ENCODE results near the gene RYR3. TPM values are rescaled to one million over a fixed set of nuclear protein-coding genes. Genes with fewer than 3 reads are reported as not detected.

Gene RYR3
- total and polyA plus RNA-seq, 4 donors, result 13.0 to 33.6 (median 20.0) TPM

DNA sequence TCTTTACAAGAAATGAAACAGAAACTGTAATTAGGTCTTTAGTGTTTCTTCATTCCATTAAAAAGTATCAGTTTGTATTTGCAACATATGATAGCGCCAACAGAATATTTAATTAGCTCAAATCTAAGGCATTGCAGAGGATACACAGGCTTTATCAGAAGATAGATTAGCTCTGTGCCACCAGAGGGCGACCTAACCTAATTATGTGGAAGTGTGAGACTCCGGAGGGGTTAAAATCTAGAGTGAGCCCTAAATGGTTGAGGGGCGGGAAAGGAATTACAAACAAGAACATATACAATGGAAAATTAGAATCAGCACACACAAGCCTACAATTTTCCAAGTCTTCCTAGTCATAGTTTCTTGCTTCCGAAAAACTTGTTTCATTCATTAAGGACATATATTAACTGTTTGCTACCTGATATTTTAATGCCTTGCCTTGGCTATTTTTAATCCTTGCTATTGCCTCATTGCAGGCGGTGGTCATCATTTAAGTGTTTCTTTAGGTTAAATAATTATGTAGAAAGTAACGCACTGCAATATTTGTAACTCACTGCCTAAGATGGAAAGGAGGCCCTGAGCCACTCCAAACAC, 18.0 kb upstream of the RYR3 start:
- no CpG with 5 or more reads among the region's 7 CpGs for WGBS (ENCODE audit: insufficient coverage)
- Histone ChIP-seq H3K9me3 (ENCODE audit: control insufficient read depth, insufficient read depth, low read length) (no peaks in the 10 kb centered on the region), H3K27me3 (ENCODE audit: control insufficient read depth, insufficient read depth, low read length) (no peaks in the 10 kb centered on the region), H3K36me3 (ENCODE audit: control insufficient read depth, insufficient read depth, low read length) (no peaks in the 10 kb centered on the region), H3K4me1 (ENCODE audit: control insufficient read depth, insufficient read depth, low read length) (peaks cover 5% of the 10 kb centered on the region), H3K4me3 (ENCODE audit: low read depth, low read length) (no peak overlapping the region), H3K27ac (ENCODE audit: low read depth, low read length) (no peak overlapping the region)
- DNase-seq (ENCODE audit: low read depth in 4 of 6, low spot score in 6 of 6), result peak in 5 of 6 donors; percentile 59 to 96 (median 76)

DNA sequence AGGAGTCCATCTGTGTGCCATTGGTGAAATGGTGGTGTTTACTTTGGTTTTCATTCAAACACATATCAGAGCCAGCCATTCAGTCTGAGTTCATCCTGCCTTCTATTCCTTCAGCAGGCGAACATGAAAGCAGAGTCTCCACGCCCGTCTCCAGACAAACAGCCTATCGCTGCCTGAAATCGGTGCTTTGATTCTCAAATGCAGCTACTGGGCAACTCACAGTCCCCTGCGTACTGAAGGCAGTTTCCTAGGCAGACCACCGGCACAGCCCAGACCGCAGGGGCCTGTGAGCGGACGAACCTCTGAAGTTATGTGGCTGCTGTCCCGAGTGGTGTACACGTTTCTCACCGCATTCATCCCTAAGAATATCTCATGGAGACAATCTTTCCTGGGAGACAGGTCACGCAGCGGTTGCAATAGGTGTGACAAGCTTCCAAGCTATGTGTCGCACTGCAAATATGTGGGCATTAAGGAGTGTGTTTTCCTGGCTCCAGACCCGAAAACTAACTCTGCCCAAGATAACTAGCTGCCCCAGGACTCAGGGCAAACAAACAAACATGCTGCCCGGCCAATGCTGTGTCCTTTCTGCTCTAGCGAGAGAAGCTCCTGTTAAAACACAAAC, 16.9 kb upstream of the RYR3 start:
- Histone ChIP-seq H3K4me1 (ENCODE audit: control insufficient read depth, insufficient read depth, low read length) (peaks cover 5% of the 10 kb centered on the region), H3K27ac (ENCODE audit: low read depth, low read length) (no peak overlapping the region), H3K36me3 (ENCODE audit: control insufficient read depth, insufficient read depth, low read length) (no peaks in the 10 kb centered on the region), H3K9me3 (ENCODE audit: control insufficient read depth, insufficient read depth, low read length) (no peaks in the 10 kb centered on the region), H3K4me3 (ENCODE audit: low read depth, low read length) (peak overlapping the region; percentile 14), H3K27me3 (ENCODE audit: control insufficient read depth, insufficient read depth, low read length) (no peaks in the 10 kb centered on the region)
- WGBS (ENCODE audit: insufficient coverage), result 25% methylated on average over 7 of the region's 19 CpGs
- DNase-seq (ENCODE audit: low read depth in 4 of 6, low spot score in 6 of 6), result peak in 2 of 6 donors; percentile 46 to 47

DNA sequence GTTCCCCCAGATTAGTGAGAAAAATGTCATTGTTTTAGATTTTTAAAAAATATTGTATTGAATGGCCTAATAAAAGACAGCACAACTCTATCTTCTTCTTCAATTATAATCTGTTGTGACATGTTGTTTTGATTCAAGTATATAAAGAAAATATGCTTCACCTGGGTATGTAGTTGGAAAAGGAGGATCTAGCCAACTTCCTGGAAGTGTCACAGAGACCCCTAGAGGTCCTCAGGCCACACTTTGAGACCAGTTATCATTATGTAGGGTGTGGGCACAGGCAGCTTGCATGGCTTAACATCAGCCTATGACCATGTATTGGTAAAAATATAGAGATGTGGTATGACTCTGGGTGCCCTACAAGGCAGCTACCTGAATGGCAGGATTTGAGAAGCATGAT, 14.7 kb upstream of the RYR3 start:
- DNase-seq (ENCODE audit: low read depth in 4 of 6, low spot score in 6 of 6), result no peak
- Histone ChIP-seq H3K27me3 (ENCODE audit: control insufficient read depth, insufficient read depth, low read length) (no peaks in the 10 kb centered on the region), H3K27ac (ENCODE audit: low read depth, low read length) (no peak overlapping the region), H3K4me3 (ENCODE audit: low read depth, low read length) (no peak overlapping the region), H3K9me3 (ENCODE audit: control insufficient read depth, insufficient read depth, low read length) (no peaks in the 10 kb centered on the region), H3K36me3 (ENCODE audit: control insufficient read depth, insufficient read depth, low read length) (no peaks in the 10 kb centered on the region), H3K4me1 (ENCODE audit: control insufficient read depth, insufficient read depth, low read length) (peaks cover 5% of the 10 kb centered on the region)

DNA sequence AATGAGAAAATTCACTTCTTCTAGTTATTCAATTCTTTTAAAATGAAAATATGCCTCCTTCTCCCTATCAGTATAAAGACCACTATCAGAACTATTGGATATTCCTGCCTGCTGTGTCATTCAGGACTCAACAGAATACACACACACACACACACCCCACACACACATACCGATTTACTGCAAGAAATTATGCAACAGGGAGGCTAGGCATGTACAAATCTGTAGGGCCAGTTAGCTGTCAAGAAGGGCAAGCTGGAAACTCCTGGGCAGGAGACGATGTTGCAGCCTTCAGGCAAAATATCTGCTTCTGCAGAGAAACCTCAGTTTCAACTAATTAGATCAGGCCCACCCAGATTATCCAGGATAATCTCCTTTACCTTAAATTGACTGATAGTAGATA, 13.9 kb upstream of the RYR3 start:
- 73% methylated on average over 2 of the region's 2 CpGs for WGBS (ENCODE audit: insufficient coverage)
- H3K4me3 ChIP-seq (ENCODE audit: low read depth, low read length), result no peak overlapping the region
- H3K9me3 ChIP-seq (ENCODE audit: control insufficient read depth, insufficient read depth, low read length), result no peaks in the 10 kb centered on the region
- DNase-seq (ENCODE audit: low read depth in 4 of 6, low spot score in 6 of 6), result no peak
- H3K27me3 ChIP-seq (ENCODE audit: control insufficient read depth, insufficient read depth, low read length), result no peaks in the 10 kb centered on the region
- peaks cover 5% of the 10 kb centered on the region for H3K4me1 ChIP-seq (ENCODE audit: control insufficient read depth, insufficient read depth, low read length)
- H3K36me3 ChIP-seq (ENCODE audit: control insufficient read depth, insufficient read depth, low read length), result no peaks in the 10 kb centered on the region
- no peak overlapping the region for H3K27ac ChIP-seq (ENCODE audit: low read depth, low read length)

DNA sequence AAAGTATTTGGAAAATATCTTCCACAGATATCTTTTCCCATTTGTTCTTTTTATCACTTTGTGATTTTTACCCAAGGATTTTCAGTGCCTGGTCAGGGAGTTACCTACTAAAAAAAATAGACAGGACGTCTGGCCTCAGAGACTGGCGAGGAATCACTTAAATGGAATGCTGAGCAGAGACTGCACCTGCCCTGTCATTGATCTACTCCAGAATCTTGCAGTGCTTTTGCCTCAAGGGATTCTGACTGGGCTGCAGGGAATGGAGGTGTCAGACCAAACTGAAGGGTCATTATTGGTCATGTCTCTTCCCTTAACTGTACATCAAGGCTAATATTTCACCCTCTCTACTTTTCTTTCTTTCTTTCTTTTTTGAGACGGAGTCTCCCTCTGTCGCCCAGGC, 12.1 kb upstream of the RYR3 start:
- H3K4me1 ChIP-seq (ENCODE audit: control insufficient read depth, insufficient read depth, low read length), result peaks cover 4% of the 10 kb centered on the region
- H3K36me3 ChIP-seq (ENCODE audit: control insufficient read depth, insufficient read depth, low read length), result no peaks in the 10 kb centered on the region
- 95% methylated on average over 4 of the region's 4 CpGs for WGBS (ENCODE audit: insufficient coverage)

DNA sequence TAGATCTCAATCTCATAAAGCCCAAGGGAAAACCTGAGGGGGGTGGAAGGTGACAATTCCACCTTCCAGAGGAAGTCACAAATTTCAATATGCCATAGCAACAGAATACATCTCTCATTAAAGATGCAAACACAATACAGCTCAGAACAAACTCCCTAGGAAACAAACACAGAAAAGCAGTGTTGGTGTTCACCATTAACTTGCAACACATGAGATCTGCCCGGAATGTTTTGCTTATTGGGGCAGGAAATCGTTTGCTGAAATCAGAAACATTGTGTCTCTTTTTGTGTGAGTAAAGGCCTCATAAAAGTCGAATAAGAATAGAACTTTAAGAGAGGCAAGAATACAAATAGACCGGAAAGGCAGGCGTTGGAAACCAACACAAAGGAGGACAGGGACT, 5.8 kb upstream of the RYR3 start:
- H3K27ac ChIP-seq (ENCODE audit: low read depth, low read length), result no peak overlapping the region
- WGBS (ENCODE audit: insufficient coverage), result 3% methylated on average over 3 of the region's 5 CpGs

More for the DNA sequence above, 12.1 kb upstream of the RYR3 start:
- Histone ChIP-seq H3K9me3 (ENCODE audit: control insufficient read depth, insufficient read depth, low read length) (no peaks in the 10 kb centered on the region), H3K27me3 (ENCODE audit: control insufficient read depth, insufficient read depth, low read length) (no peaks in the 10 kb centered on the region), H3K4me3 (ENCODE audit: low read depth, low read length) (no peak overlapping the region), H3K27ac (ENCODE audit: low read depth, low read length) (no peak overlapping the region)
- DNase-seq (ENCODE audit: low read depth in 4 of 6, low spot score in 6 of 6), result no peak

DNA sequence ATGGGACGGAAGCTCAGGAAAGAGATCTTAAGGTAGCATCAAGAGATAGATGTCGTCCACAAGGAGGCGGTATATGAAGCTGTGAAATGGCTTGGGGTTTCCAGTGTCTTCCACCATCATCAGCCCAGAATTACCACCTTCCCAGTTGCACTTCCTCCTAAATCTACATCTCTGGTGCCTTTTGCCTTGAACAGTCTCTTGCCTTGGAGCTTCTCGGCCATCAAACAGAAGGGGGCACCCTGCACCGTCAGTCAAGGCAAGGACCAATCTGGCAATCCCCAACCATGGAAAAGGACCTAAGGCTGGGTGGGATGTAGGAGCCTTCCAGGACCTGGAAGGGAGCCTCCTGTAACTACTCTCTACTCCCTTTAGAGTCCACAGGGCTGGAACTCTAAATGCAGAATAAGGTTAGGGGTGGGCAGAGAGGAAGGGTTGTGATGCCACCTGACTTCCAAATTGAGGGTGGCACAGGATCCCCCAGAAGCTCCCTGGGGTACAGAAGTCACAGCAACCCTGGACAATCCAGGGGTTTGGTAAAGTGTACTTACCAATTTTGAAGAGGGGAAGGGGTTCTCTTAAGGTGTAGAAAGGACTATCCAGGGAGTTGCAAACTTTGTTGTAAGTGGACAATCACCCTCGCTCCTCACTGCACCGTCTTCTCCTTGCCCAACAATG, 1.0 kb upstream of the RYR3 start:
- Histone ChIP-seq H3K4me3 (ENCODE audit: low read depth, low read length) (no peak overlapping the region), H3K27ac (ENCODE audit: low read depth, low read length) (no peak overlapping the region), H3K4me1 (ENCODE audit: control insufficient read depth, insufficient read depth, low read length) (peaks cover 15% of the 10 kb centered on the region), H3K9me3 (ENCODE audit: control insufficient read depth, insufficient read depth, low read length) (no peaks in the 10 kb centered on the region), H3K27me3 (ENCODE audit: control insufficient read depth, insufficient read depth, low read length) (peaks cover 23% of the 10 kb centered on the region), H3K36me3 (ENCODE audit: control insufficient read depth, insufficient read depth, low read length) (no peaks in the 10 kb centered on the region)
- DNase-seq (ENCODE audit: low read depth in 4 of 6, low spot score in 6 of 6), result peak in 2 of 6 donors; percentile 70 to 84
- 58% methylated on average over 3 of the region's 7 CpGs for WGBS (ENCODE audit: insufficient coverage)

More for the DNA sequence above, 5.8 kb upstream of the RYR3 start:
- Histone ChIP-seq H3K27me3 (ENCODE audit: control insufficient read depth, insufficient read depth, low read length) (peaks cover 4% of the 10 kb centered on the region), H3K36me3 (ENCODE audit: control insufficient read depth, insufficient read depth, low read length) (no peaks in the 10 kb centered on the region), H3K4me1 (ENCODE audit: control insufficient read depth, insufficient read depth, low read length) (peaks cover 2% of the 10 kb centered on the region), H3K9me3 (ENCODE audit: control insufficient read depth, insufficient read depth, low read length) (no peaks in the 10 kb centered on the region), H3K4me3 (ENCODE audit: low read depth, low read length) (no peak overlapping the region)
- peak in 1 of 6 donors; percentile 44 for DNase-seq (ENCODE audit: low read depth in 4 of 6, low spot score in 6 of 6)

DNA sequence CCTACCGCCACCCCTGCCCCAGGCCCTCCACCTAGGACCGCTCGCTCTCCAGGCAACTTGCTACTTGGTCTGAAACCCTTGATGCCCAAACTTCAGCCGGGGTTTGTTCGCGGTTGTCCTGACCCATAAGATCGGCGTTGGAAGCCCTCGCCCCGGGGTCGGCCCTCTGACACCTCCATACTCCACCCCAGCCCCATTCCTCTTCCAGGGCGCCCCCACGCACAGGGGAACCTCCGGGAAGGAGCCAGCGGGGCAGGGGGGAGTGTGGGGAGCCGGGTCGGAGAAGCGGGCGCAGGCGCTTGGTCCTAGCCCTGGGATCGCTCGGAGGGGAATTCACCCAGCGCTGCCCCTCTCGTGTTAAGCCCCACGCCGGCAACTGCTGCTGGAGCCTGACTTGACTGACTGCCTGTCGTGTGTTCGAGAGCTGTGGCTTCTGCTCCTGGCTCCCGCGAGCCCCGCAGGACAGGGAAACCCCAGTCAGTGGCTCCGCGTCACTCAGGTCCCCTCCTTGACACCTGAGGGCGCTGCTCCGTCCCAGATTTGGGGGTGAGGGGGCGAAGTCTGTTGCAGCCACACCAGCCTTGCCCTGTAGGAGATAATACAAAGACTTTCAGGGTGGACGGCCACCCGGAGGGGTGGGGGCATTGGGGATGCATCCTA, 675 bp downstream of the RYR3 start:
- H3K27me3 ChIP-seq (ENCODE audit: control insufficient read depth, insufficient read depth, low read length), result peaks cover 23% of the 10 kb centered on the region
- H3K36me3 ChIP-seq (ENCODE audit: control insufficient read depth, insufficient read depth, low read length), result no peaks in the 10 kb centered on the region
- H3K4me3 ChIP-seq (ENCODE audit: low read depth, low read length), result peak overlapping the region; percentile 54
- WGBS (ENCODE audit: insufficient coverage), result 2% methylated on average over 29 of the region's 38 CpGs
- H3K9me3 ChIP-seq (ENCODE audit: control insufficient read depth, insufficient read depth, low read length), result no peaks in the 10 kb centered on the region
- H3K4me1 ChIP-seq (ENCODE audit: control insufficient read depth, insufficient read depth, low read length), result peaks cover 15% of the 10 kb centered on the region
- H3K27ac ChIP-seq (ENCODE audit: low read depth, low read length), result no peak overlapping the region
- peak in 2 of 6 donors; percentile 43 to 77 for DNase-seq (ENCODE audit: low read depth in 4 of 6, low spot score in 6 of 6)

DNA sequence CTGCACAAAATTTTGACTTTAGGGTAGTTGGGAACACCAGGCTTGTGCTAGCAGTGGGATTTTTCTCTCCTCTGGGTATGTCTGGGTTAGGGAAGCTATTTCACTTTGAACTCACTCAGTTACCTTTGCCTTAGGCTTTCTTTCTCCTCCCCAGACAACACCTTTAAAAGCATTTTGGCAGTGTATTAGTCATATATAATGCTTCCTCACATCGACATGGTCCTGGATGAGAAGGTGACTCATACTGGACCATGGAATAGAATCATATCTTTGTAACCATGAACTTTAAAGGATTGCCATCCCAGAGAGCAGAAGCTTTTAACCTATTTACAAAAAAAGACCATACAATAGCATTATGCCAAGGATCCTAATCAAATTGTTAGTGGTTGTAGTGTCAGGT, 2.7 kb downstream of the RYR3 start:
- peaks cover 17% of the 10 kb centered on the region for H3K4me1 ChIP-seq (ENCODE audit: control insufficient read depth, insufficient read depth, low read length)
- no peak overlapping the region for H3K4me3 ChIP-seq (ENCODE audit: low read depth, low read length)
- DNase-seq (ENCODE audit: low read depth in 4 of 6, low spot score in 6 of 6), result no peak
- H3K9me3 ChIP-seq (ENCODE audit: control insufficient read depth, insufficient read depth, low read length), result no peaks in the 10 kb centered on the region
- H3K27me3 ChIP-seq (ENCODE audit: control insufficient read depth, insufficient read depth, low read length), result peaks cover 23% of the 10 kb centered on the region
- WGBS (ENCODE audit: insufficient coverage), result no CpG with 5 or more reads among the region's 1 CpG
- no peaks in the 10 kb centered on the region for H3K36me3 ChIP-seq (ENCODE audit: control insufficient read depth, insufficient read depth, low read length)
- no peak overlapping the region for H3K27ac ChIP-seq (ENCODE audit: low read depth, low read length)
